ENCODE data around the gene MEOX1. TPM values are rescaled to one million over a fixed set of nuclear protein-coding genes. Genes with fewer than 3 reads are reported as not detected.

Gene MEOX1
- total and polyA plus RNA-seq, 2 donors (not counting 1 experiment from before 2014, with no cell fraction given): not detected

GRCh38 chr17:43660816-43661493 is 767 bp downstream of the MEOX1 start:
- no peak overlapping the region for H3K27ac ChIP-seq (ENCODE audit: insufficient read depth, low read length)
- H3K4me2 ChIP-seq (ENCODE audit: extremely low read depth, insufficient read depth, low read length): no peak overlapping the region
- TF ChIP-seq EZH2 (IDR thresholded peaks at IDR 0.05; ENCODE audit: low read length, missing control alignments) (no peak), CTCF (conservative IDR thresholded peaks at IDR 0.05 in 1 of 2, IDR thresholded peaks at IDR 0.05 in 1 of 2; ENCODE audit: low read depth in 1 of 2, low read length in 2 of 2) (no peak)
- peaks cover 7% of the 10 kb centered on the region for H3K27me3 ChIP-seq (ENCODE audit: control insufficient read depth, insufficient read depth, low read length)
- H3K9me3 ChIP-seq (ENCODE audit: control insufficient read depth, insufficient read depth, low read depth, low read length): no peaks in the 10 kb centered on the region
- H3K4me1 ChIP-seq (ENCODE audit: control insufficient read depth, extremely low read depth, insufficient read depth, low read length): no peaks in the 10 kb centered on the region
- no peak overlapping the region for H3K9ac ChIP-seq (ENCODE audit: insufficient read depth, low read length)
- no peak for DNase-seq (ENCODE audit: low read depth in 2 of 2)
- no peak overlapping the region for H2AFZ ChIP-seq (ENCODE audit: low read length)
- no peaks in the 10 kb centered on the region for H4K20me1 ChIP-seq (ENCODE audit: control insufficient read depth, extremely low read depth, insufficient read depth, low read length)
- no peak overlapping the region for H3K4me3 ChIP-seq (replicated peaks in 1 of 4; ENCODE audit: control extremely low read depth in 1 of 4, insufficient read depth in 1 of 4, low read depth in 3 of 4, low read length in 4 of 4)
- H3K36me3 ChIP-seq (ENCODE audit: control insufficient read depth, insufficient read depth, low read length): no peaks in the 10 kb centered on the region
- H3K79me2 ChIP-seq (ENCODE audit: control insufficient read depth, insufficient read depth, low read length): no peaks in the 10 kb centered on the region

- TF ChIP-seq EZH2 (IDR thresholded peaks at IDR 0.05; ENCODE audit: low read length, missing control alignments): no peak
- TF ChIP-seq CTCF (conservative IDR thresholded peaks at IDR 0.05 in 1 of 2, IDR thresholded peaks at IDR 0.05 in 1 of 2; ENCODE audit: low read depth in 1 of 2, low read length in 2 of 2): no peak
- H4K20me1 ChIP-seq (ENCODE audit: control insufficient read depth, extremely low read depth, insufficient read depth, low read length): no peaks in the 10 kb centered on the region
- no peaks in the 10 kb centered on the region for H3K79me2 ChIP-seq (ENCODE audit: control insufficient read depth, insufficient read depth, low read length)
- H2AFZ ChIP-seq (ENCODE audit: low read length): no peak overlapping the region
- no peak overlapping the region for H3K9ac ChIP-seq (ENCODE audit: insufficient read depth, low read length)
- no peak overlapping the region for H3K27ac ChIP-seq (ENCODE audit: insufficient read depth, low read length)
- no peak overlapping the region for H3K4me3 ChIP-seq (replicated peaks in 1 of 4; ENCODE audit: control extremely low read depth in 1 of 4, insufficient read depth in 1 of 4, low read depth in 3 of 4, low read length in 4 of 4)
- peaks cover 7% of the 10 kb centered on the region for H3K27me3 ChIP-seq (ENCODE audit: control insufficient read depth, insufficient read depth, low read length)
- no peaks in the 10 kb centered on the region for H3K9me3 ChIP-seq (ENCODE audit: control insufficient read depth, insufficient read depth, low read depth, low read length)
- no peaks in the 10 kb centered on the region for H3K36me3 ChIP-seq (ENCODE audit: control insufficient read depth, insufficient read depth, low read length)
- H3K4me1 ChIP-seq (ENCODE audit: control insufficient read depth, extremely low read depth, insufficient read depth, low read length): no peaks in the 10 kb centered on the region
- H3K4me2 ChIP-seq (ENCODE audit: extremely low read depth, insufficient read depth, low read length): no peak overlapping the region
- DNase-seq (ENCODE audit: low read depth in 2 of 2): no peak
These were observed 1.7 kb downstream of the MEOX1 start for GRCh38 chr17:43659823-43660617.

- TF ChIP-seq CTCF (conservative IDR thresholded peaks at IDR 0.05 in 1 of 2, IDR thresholded peaks at IDR 0.05 in 1 of 2; ENCODE audit: low read depth in 1 of 2, low read length in 2 of 2) (no peak), EZH2 (IDR thresholded peaks at IDR 0.05; ENCODE audit: low read length, missing control alignments) (no peak)
- H3K4me3 ChIP-seq (replicated peaks in 1 of 4; ENCODE audit: control extremely low read depth in 1 of 4, insufficient read depth in 1 of 4, low read depth in 3 of 4, low read length in 4 of 4): no peak overlapping the region
- H3K4me2 ChIP-seq (ENCODE audit: extremely low read depth, insufficient read depth, low read length): no peak overlapping the region
- H3K27me3 ChIP-seq (ENCODE audit: control insufficient read depth, insufficient read depth, low read length): peaks cover 7% of the 10 kb centered on the region
- H3K9me3 ChIP-seq (ENCODE audit: control insufficient read depth, insufficient read depth, low read depth, low read length): no peaks in the 10 kb centered on the region
- no peak overlapping the region for H3K27ac ChIP-seq (ENCODE audit: insufficient read depth, low read length)
- no peaks in the 10 kb centered on the region for H3K4me1 ChIP-seq (ENCODE audit: control insufficient read depth, extremely low read depth, insufficient read depth, low read length)
- no peaks in the 10 kb centered on the region for H3K36me3 ChIP-seq (ENCODE audit: control insufficient read depth, insufficient read depth, low read length)
- no peaks in the 10 kb centered on the region for H4K20me1 ChIP-seq (ENCODE audit: control insufficient read depth, extremely low read depth, insufficient read depth, low read length)
- DNase-seq (ENCODE audit: low read depth in 2 of 2): no peak
- no peak overlapping the region for H2AFZ ChIP-seq (ENCODE audit: low read length)
- H3K79me2 ChIP-seq (ENCODE audit: control insufficient read depth, insufficient read depth, low read length): no peaks in the 10 kb centered on the region
- H3K9ac ChIP-seq (ENCODE audit: insufficient read depth, low read length): no peak overlapping the region
These were observed 2.8 kb downstream of the MEOX1 start for GRCh38 chr17:43658900-43659299.

Data from fibroblast of lung (primary cell).